ENCODE data around the gene VSIR.

Gene VSIR

GRCh38 chr10:71765176-71765904 lies 8.0 kb downstream of the VSIR start:
- peaks cover 18 to 81% (median 70%) of the 10 kb centered on the region in 4 experiments for H3K4me1 ChIP-seq (ENCODE audit: control extremely low read depth in 1 of 4, control insufficient read depth in 4 of 4, insufficient read depth in 4 of 4, low read length in 3 of 4)
- no peak overlapping the region for H3K4me3 ChIP-seq (ENCODE audit: control insufficient read depth in 1 of 7, extremely low read depth in 1 of 7, insufficient read depth in 4 of 7, low read depth in 2 of 7, low read length in 6 of 7)
- peak overlapping the region in 1 of 2 experiments; percentile 58 for H3K27ac ChIP-seq (ENCODE audit: insufficient read depth in 1 of 2, low read depth in 1 of 2, low read length in 2 of 2, poor library complexity in 1 of 2, severe bottlenecking in 2 of 2)
- 81% methylated on average over 3 of the region's 8 CpGs for WGBS (ENCODE audit: insufficient coverage)
- CTCF ChIA-PET = interaction anchor here (1.0 to 13.0 kb wide), 6 partner anchors 8 to 47 kb away, joined by 4 to 159 read pairs (median 70); no protein-coding TSS in a partner anchor
- POLR2A ChIA-PET = interaction anchor here (1.2 kb wide), 1 partner anchor 9 kb away, joined by 3 read pairs; no protein-coding TSS in a partner anchor
- no peaks in the 10 kb centered on the region for H3K27me3 ChIP-seq (replicated peaks in 2 of 5; ENCODE audit: control insufficient read depth in 4 of 5, insufficient read depth in 5 of 5, low read length in 4 of 5)
- no peak for DNase-seq
- H3K9me3 ChIP-seq (ENCODE audit: control extremely low read depth in 1 of 5, control insufficient read depth in 4 of 5, insufficient read depth in 2 of 5, low read depth in 1 of 5, low read length in 4 of 5) = no peaks in the 10 kb centered on the region
- peaks cover 5 to 75% (median 33%) of the 10 kb centered on the region in 4 experiments for H3K36me3 ChIP-seq (ENCODE audit: control insufficient read depth in 4 of 4, insufficient read depth in 4 of 4, low read length in 3 of 4)

DNA sequence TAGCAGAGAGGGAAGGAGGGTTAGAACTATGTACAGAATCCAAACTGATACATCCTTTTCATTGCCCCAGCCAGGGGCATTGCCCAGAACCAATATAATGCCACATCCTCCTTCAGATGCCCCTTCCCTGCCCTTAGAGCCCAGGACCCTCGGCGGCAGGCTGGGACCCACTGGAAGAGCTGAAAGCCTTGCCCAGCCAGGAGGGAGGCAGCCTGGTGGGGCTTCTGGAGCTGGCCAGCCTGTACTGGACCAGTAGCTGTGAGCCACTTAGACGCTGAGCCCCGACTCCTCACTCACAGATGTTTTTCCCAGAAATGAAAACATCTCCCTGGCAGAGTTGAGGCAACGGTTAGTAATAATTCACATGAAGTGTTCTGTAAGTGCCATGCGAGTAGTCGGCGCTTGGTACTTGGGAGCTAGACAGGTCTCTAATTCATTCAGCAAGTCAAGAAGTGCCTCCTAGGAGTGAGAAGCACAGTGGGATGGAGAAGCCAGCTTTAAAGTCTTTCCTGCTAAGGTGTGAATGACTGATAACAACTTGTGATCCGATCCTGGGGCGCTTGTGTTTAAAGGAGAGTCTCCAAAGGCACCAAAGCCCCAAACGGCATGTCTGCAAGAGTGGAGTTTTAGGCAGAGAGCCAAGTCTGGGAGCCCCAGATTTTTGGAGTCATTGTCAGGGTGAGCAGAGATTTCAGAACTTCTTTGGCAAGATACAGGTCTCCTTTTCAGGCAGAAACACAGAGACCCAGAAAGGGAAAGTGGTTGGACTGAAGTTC lies 9.8 kb downstream of the VSIR start:
- peaks cover 9 to 70% (median 59%) of the 10 kb centered on the region in 4 experiments for H3K4me1 ChIP-seq (ENCODE audit: control extremely low read depth in 1 of 4, control insufficient read depth in 4 of 4, insufficient read depth in 4 of 4, low read length in 3 of 4)
- peaks cover 5 to 73% (median 35%) of the 10 kb centered on the region in 4 experiments for H3K36me3 ChIP-seq (ENCODE audit: control insufficient read depth in 4 of 4, insufficient read depth in 4 of 4, low read length in 3 of 4)

GRCh38 chr10:71762324-71762723 lies 11.0 kb downstream of the VSIR start:
- Histone ChIP-seq H3K27me3 (replicated peaks in 2 of 5; ENCODE audit: control insufficient read depth in 4 of 5, insufficient read depth in 5 of 5, low read length in 4 of 5) (no peaks in the 10 kb centered on the region), H3K4me3 (ENCODE audit: control insufficient read depth in 1 of 7, extremely low read depth in 1 of 7, insufficient read depth in 4 of 7, low read depth in 2 of 7, low read length in 6 of 7) (no peak overlapping the region), H3K27ac (ENCODE audit: insufficient read depth in 1 of 2, low read depth in 1 of 2, low read length in 2 of 2, poor library complexity in 1 of 2, severe bottlenecking in 2 of 2) (no peak overlapping the region), H3K36me3 (ENCODE audit: control insufficient read depth in 4 of 4, insufficient read depth in 4 of 4, low read length in 3 of 4) (peaks cover 5 to 74% (median 34%) of the 10 kb centered on the region in 4 experiments), H3K9me3 (ENCODE audit: control extremely low read depth in 1 of 5, control insufficient read depth in 4 of 5, insufficient read depth in 2 of 5, low read depth in 1 of 5, low read length in 4 of 5) (no peaks in the 10 kb centered on the region), H3K4me1 (ENCODE audit: control extremely low read depth in 1 of 4, control insufficient read depth in 4 of 4, insufficient read depth in 4 of 4, low read length in 3 of 4) (peaks cover 12 to 74% (median 61%) of the 10 kb centered on the region in 4 experiments)
- DNase-seq = no peak
- WGBS (ENCODE audit: insufficient coverage) = 96% methylated on average over 5 of the region's 5 CpGs
- ChIA-PET POLR2A (interaction anchor here (0.9 kb wide), 1 partner anchor 10 kb away, joined by 4 read pairs; no protein-coding TSS in a partner anchor), CTCF (interaction anchor here (0.8 to 4.0 kb wide), 5 partner anchors 10 to 39 kb away, joined by 3 to 32 read pairs (median 5); partner anchors contain the start of gene VSIR)

More for the DNA sequence above, 9.8 kb downstream of the VSIR start:
- DNase-seq = peak in 2 of 3 donors; percentile 15 to 23
- no peaks in the 10 kb centered on the region for H3K9me3 ChIP-seq (ENCODE audit: control extremely low read depth in 1 of 5, control insufficient read depth in 4 of 5, insufficient read depth in 2 of 5, low read depth in 1 of 5, low read length in 4 of 5)
- ChIA-PET POLR2A (interaction anchor here (0.5 to 0.9 kb wide), 3 partner anchors 55 to 104 kb away, joined by 3 to 4 read pairs (median 3); no protein-coding TSS in a partner anchor), CTCF (interaction anchor here (0.9 to 4.6 kb wide), 10 partner anchors 9 to 97 kb away, joined by 3 to 32 read pairs (median 4); partner anchors contain the start of gene VSIR)
- no peak overlapping the region for H3K27ac ChIP-seq (ENCODE audit: insufficient read depth in 1 of 2, low read depth in 1 of 2, low read length in 2 of 2, poor library complexity in 1 of 2, severe bottlenecking in 2 of 2)
- 57% methylated on average over 10 of the region's 11 CpGs for WGBS (ENCODE audit: insufficient coverage)
- H3K27me3 ChIP-seq (replicated peaks in 2 of 5; ENCODE audit: control insufficient read depth in 4 of 5, insufficient read depth in 5 of 5, low read length in 4 of 5) = no peaks in the 10 kb centered on the region
- H3K4me3 ChIP-seq (ENCODE audit: control insufficient read depth in 1 of 7, extremely low read depth in 1 of 7, insufficient read depth in 4 of 7, low read depth in 2 of 7, low read length in 6 of 7) = no peak overlapping the region

DNA sequence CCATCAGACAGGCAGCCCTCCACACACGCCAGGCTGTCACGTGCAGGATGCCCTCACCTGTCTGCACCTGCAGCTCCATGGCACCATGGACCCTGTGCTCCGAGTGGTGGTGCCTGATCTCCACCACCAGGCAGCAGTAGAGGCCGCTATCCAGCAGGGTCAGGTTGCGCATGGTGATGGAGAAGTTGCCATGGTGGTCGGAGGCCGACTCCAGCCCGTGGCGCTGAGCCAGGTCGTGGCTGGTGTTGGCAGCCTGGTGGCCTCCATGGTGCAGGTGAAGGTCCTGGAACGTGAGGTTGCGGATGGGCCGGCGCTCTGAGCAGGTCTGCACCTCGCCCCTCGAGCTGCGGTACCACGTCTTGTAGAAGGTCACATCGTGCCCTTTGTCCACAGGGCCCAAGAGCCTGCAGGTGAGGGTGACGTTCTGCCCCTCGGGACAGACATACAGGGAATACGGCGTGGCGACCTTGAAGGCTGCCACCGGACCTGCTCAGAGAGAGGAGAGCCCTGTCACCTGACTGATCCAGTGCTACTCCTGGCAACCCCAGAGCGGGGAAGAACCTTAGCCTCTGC lies 11.7 kb downstream of the VSIR start:
- CTCF ChIA-PET = interaction anchor here (0.6 to 4.0 kb wide), 3 partner anchors 11 to 38 kb away, joined by 3 to 32 read pairs (median 5); partner anchors contain the start of gene VSIR

GRCh38 chr10:71761105-71761511 lies 12.2 kb downstream of the VSIR start:
- ChIA-PET POLR2A (no interaction called here), CTCF (interaction anchor here (0.6 to 4.0 kb wide), 2 partner anchors 12 to 14 kb away, joined by 3 to 32 read pairs; partner anchors contain the start of gene VSIR)
- Histone ChIP-seq H3K36me3 (ENCODE audit: control insufficient read depth in 4 of 4, insufficient read depth in 4 of 4, low read length in 3 of 4) (peaks cover 3 to 65% (median 29%) of the 10 kb centered on the region in 4 experiments), H3K4me3 (ENCODE audit: control insufficient read depth in 1 of 7, extremely low read depth in 1 of 7, insufficient read depth in 4 of 7, low read depth in 2 of 7, low read length in 6 of 7) (no peak overlapping the region), H3K27ac (ENCODE audit: insufficient read depth in 1 of 2, low read depth in 1 of 2, low read length in 2 of 2, poor library complexity in 1 of 2, severe bottlenecking in 2 of 2) (peak overlapping the region in 1 of 2 experiments; percentile 2), H3K4me1 (ENCODE audit: control extremely low read depth in 1 of 4, control insufficient read depth in 4 of 4, insufficient read depth in 4 of 4, low read length in 3 of 4) (peaks cover 20 to 79% (median 68%) of the 10 kb centered on the region in 4 experiments), H3K27me3 (replicated peaks in 2 of 5; ENCODE audit: control insufficient read depth in 4 of 5, insufficient read depth in 5 of 5, low read length in 4 of 5) (no peaks in the 10 kb centered on the region), H3K9me3 (ENCODE audit: control extremely low read depth in 1 of 5, control insufficient read depth in 4 of 5, insufficient read depth in 2 of 5, low read depth in 1 of 5, low read length in 4 of 5) (no peaks in the 10 kb centered on the region)
- WGBS (ENCODE audit: insufficient coverage) = no CpG with 5 or more reads among the region's 3 CpGs
- DNase-seq = no peak

More for the DNA sequence above, 11.7 kb downstream of the VSIR start:
- DNase-seq = no peak
- peaks cover 5 to 68% (median 31%) of the 10 kb centered on the region in 4 experiments for H3K36me3 ChIP-seq (ENCODE audit: control insufficient read depth in 4 of 4, insufficient read depth in 4 of 4, low read length in 3 of 4)
- peaks cover 15 to 74% (median 63%) of the 10 kb centered on the region in 4 experiments for H3K4me1 ChIP-seq (ENCODE audit: control extremely low read depth in 1 of 4, control insufficient read depth in 4 of 4, insufficient read depth in 4 of 4, low read length in 3 of 4)
- no peaks in the 10 kb centered on the region for H3K9me3 ChIP-seq (ENCODE audit: control extremely low read depth in 1 of 5, control insufficient read depth in 4 of 5, insufficient read depth in 2 of 5, low read depth in 1 of 5, low read length in 4 of 5)
- POLR2A ChIA-PET = no interaction called here
- WGBS (ENCODE audit: insufficient coverage) = 96% methylated on average over 25 of the region's 26 CpGs
- H3K27ac ChIP-seq (ENCODE audit: insufficient read depth in 1 of 2, low read depth in 1 of 2, low read length in 2 of 2, poor library complexity in 1 of 2, severe bottlenecking in 2 of 2) = no peak overlapping the region
- no peaks in the 10 kb centered on the region for H3K27me3 ChIP-seq (replicated peaks in 2 of 5; ENCODE audit: control insufficient read depth in 4 of 5, insufficient read depth in 5 of 5, low read length in 4 of 5)
- H3K4me3 ChIP-seq (ENCODE audit: control insufficient read depth in 1 of 7, extremely low read depth in 1 of 7, insufficient read depth in 4 of 7, low read depth in 2 of 7, low read length in 6 of 7) = no peak overlapping the region

GRCh38 chr10:71757399-71757922 lies 15.9 kb downstream of the VSIR start:
- H3K27ac ChIP-seq (ENCODE audit: insufficient read depth in 1 of 2, low read depth in 1 of 2, low read length in 2 of 2, poor library complexity in 1 of 2, severe bottlenecking in 2 of 2) = peak overlapping the region; percentile 30 to 63

More at GRCh38 chr10:71757399-71757922, 15.9 kb downstream of the VSIR start:
- H3K9me3 ChIP-seq (ENCODE audit: control extremely low read depth in 1 of 5, control insufficient read depth in 4 of 5, insufficient read depth in 2 of 5, low read depth in 1 of 5, low read length in 4 of 5) = no peaks in the 10 kb centered on the region
- peak overlapping the region in 3 of 7 experiments; percentile 34 to 45 (median 40) for H3K4me3 ChIP-seq (ENCODE audit: control insufficient read depth in 1 of 7, extremely low read depth in 1 of 7, insufficient read depth in 4 of 7, low read depth in 2 of 7, low read length in 6 of 7)
- no peaks in the 10 kb centered on the region for H3K27me3 ChIP-seq (replicated peaks in 2 of 5; ENCODE audit: control insufficient read depth in 4 of 5, insufficient read depth in 5 of 5, low read length in 4 of 5)
- H3K36me3 ChIP-seq (ENCODE audit: control insufficient read depth in 4 of 4, insufficient read depth in 4 of 4, low read length in 3 of 4) = peaks cover 3 to 52% (median 18%) of the 10 kb centered on the region in 4 experiments
- 37% methylated on average over 6 of the region's 11 CpGs for WGBS (ENCODE audit: insufficient coverage)
- POLR2A ChIA-PET = interaction anchor here (0.7 to 2.3 kb wide), 4 partner anchors 9 to 16 kb away, joined by 3 to 11 read pairs (median 7); partner anchors contain the start of gene VSIR
- DNase-seq = peak in 2 of 3 donors; percentile 22 to 34
- CTCF ChIA-PET = interaction anchor here (0.7 to 7.6 kb wide), 17 partner anchors 9 to 98 kb away, joined by 3 to 129 read pairs (median 7); partner anchors contain the start of gene VSIR
- H3K4me1 ChIP-seq (ENCODE audit: control extremely low read depth in 1 of 4, control insufficient read depth in 4 of 4, insufficient read depth in 4 of 4, low read length in 3 of 4) = peaks cover 46 to 86% (median 81%) of the 10 kb centered on the region in 4 experiments

Data from common myeloid progenitor, CD34-positive (primary cell).